Measurements from ENCODE around the gene SHROOM4.

SHROOM4 gene

GRCh38 chrX:50700921-50701320, 113.1 kb downstream of the SHROOM4 start:
- no peaks in the 10 kb centered on the region for H3K27me3 Mint-ChIP-seq (ENCODE audit: low read depth)
- TF ChIP-seq CTCF (IDR thresholded peaks at IDR 0.05; ENCODE audit: unreplicated experiment in 3 of 3) = no peak

DNA sequence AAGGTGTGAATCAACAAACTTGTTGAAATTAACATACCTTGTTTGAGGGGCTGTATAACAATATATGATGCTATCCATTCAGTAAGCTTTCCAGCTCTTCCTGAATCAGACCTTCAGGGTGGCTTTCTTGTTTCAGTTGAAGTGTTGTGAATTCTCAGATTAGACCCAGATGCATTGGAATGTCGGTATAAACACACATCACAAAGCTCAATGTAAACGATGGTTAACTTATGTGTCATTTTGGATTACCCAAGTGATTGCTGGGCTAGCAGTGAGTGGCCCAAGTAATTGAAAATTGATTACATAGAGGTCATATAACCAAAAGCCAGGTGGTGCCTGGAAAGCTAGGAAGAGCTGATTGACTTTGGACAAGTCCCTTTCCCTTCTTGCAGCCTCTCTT, 115.0 kb downstream of the SHROOM4 start:
- H3K36me3 Mint-ChIP-seq (ENCODE audit: low read depth) = no peaks in the 10 kb centered on the region
- TF ChIP-seq CTCF (IDR thresholded peaks at IDR 0.05; ENCODE audit: unreplicated experiment in 3 of 3) = no peak
- H3K4me1 Mint-ChIP-seq = peaks cover 9% of the 10 kb centered on the region
- no peak overlapping the region for H3K4me3 Mint-ChIP-seq
- no peaks in the 10 kb centered on the region for H3K9me3 Mint-ChIP-seq
- H3K27me3 Mint-ChIP-seq (ENCODE audit: low read depth) = no peaks in the 10 kb centered on the region
- H3K27ac Mint-ChIP-seq = no peak overlapping the region

More at GRCh38 chrX:50700921-50701320, 113.1 kb downstream of the SHROOM4 start:
- Mint-ChIP-seq H3K4me3 (no peak overlapping the region), H3K36me3 (ENCODE audit: low read depth) (no peaks in the 10 kb centered on the region), H3K4me1 (peaks cover 20% of the 10 kb centered on the region), H3K27ac (no peak overlapping the region), H3K9me3 (no peaks in the 10 kb centered on the region)

- no peak for TF ChIP-seq CTCF (IDR thresholded peaks at IDR 0.05; ENCODE audit: unreplicated experiment in 3 of 3)
- Mint-ChIP-seq H3K4me3 (no peak overlapping the region), H3K36me3 (ENCODE audit: low read depth) (no peaks in the 10 kb centered on the region), H3K4me1 (peaks cover 9% of the 10 kb centered on the region), H3K27me3 (ENCODE audit: low read depth) (no peaks in the 10 kb centered on the region), H3K9me3 (no peaks in the 10 kb centered on the region), H3K27ac (peak overlapping the region; percentile 24 to 71 (median 36))
These were observed 116.3 kb downstream of the SHROOM4 start for GRCh38 chrX:50697691-50698090.

- Mint-ChIP-seq H3K27me3 (ENCODE audit: low read depth) (no peaks in the 10 kb centered on the region), H3K36me3 (ENCODE audit: low read depth) (no peaks in the 10 kb centered on the region), H3K27ac (no peak overlapping the region), H3K9me3 (no peaks in the 10 kb centered on the region), H3K4me3 (no peak overlapping the region), H3K4me1 (no peaks in the 10 kb centered on the region)
- TF ChIP-seq CTCF (IDR thresholded peaks at IDR 0.05; ENCODE audit: unreplicated experiment in 3 of 3) = peak; percentile 52 to 68 (median 61)
These were observed 122.2 kb downstream of the SHROOM4 start for GRCh38 chrX:50691820-50692219.

GRCh38 chrX:50684871-50685270, 129.1 kb downstream of the SHROOM4 start:
- Mint-ChIP-seq H3K27ac (no peak overlapping the region), H3K9me3 (no peaks in the 10 kb centered on the region), H3K4me3 (no peak overlapping the region), H3K4me1 (no peaks in the 10 kb centered on the region), H3K27me3 (ENCODE audit: low read depth) (no peaks in the 10 kb centered on the region), H3K36me3 (ENCODE audit: low read depth) (no peaks in the 10 kb centered on the region)
- no peak for TF ChIP-seq CTCF (IDR thresholded peaks at IDR 0.05; ENCODE audit: unreplicated experiment in 3 of 3)

DNA sequence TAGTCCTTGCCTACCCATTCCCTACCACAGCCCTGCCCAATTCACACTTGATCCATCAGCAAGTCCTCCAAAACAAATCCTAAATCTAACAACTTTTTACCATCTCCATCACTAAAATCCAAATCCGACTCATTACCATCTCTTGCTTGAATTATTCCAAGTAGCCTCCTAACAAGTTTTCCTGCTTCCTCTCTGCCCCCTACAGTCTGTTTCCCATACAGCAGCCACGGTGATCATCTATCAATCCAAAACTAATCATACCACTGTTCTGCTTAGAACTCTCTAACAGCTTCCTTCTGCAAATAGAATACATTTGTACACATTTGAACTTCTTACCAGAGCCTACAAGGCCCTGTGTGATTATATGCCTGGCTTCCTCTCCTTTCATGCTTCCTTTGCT, 133.0 kb downstream of the SHROOM4 start:
- TF ChIP-seq CTCF (IDR thresholded peaks at IDR 0.05; ENCODE audit: unreplicated experiment in 3 of 3) = no peak
- Mint-ChIP-seq H3K4me1 (no peaks in the 10 kb centered on the region), H3K4me3 (no peak overlapping the region), H3K27me3 (ENCODE audit: low read depth) (no peaks in the 10 kb centered on the region), H3K36me3 (ENCODE audit: low read depth) (no peaks in the 10 kb centered on the region), H3K27ac (no peak overlapping the region), H3K9me3 (no peaks in the 10 kb centered on the region)

All from nephron (organoid).